Measurements from ENCODE around the gene ACVR1B.

DNA sequence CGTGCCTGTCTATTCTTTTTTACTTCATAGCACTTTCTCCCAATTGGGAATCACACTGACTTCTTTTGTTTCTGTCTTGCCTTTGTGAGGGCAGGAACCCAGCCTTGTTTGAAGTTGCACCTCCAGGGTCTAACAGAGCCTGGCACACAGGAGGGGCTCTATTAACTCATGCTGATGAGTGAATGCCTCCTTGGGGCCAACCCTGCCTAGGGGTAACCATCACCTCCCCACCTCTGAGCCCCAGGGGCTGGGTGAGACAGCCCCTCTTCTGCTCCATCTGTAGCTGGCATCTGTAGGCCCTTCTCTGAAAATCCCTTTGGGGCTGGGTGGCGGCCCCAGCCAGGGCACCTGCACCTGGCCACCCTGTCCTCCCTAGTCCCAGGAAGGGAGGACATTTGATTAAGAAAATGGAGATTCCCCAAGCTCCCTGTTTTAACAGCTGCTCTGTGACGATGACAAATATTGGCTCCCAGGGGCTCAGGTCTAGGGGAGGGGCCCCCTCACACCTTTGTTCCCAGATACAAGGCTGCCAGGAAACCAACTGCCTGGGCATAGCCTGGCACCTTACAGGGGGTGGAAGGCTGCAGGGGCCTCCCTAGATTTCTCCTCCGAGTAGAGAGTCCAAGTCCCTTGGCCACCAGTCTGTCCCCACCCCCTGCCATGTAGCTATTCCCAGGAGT lies 67.1 kb downstream of the ACVR1B start:
- TF ChIP-seq, protein P1, sequence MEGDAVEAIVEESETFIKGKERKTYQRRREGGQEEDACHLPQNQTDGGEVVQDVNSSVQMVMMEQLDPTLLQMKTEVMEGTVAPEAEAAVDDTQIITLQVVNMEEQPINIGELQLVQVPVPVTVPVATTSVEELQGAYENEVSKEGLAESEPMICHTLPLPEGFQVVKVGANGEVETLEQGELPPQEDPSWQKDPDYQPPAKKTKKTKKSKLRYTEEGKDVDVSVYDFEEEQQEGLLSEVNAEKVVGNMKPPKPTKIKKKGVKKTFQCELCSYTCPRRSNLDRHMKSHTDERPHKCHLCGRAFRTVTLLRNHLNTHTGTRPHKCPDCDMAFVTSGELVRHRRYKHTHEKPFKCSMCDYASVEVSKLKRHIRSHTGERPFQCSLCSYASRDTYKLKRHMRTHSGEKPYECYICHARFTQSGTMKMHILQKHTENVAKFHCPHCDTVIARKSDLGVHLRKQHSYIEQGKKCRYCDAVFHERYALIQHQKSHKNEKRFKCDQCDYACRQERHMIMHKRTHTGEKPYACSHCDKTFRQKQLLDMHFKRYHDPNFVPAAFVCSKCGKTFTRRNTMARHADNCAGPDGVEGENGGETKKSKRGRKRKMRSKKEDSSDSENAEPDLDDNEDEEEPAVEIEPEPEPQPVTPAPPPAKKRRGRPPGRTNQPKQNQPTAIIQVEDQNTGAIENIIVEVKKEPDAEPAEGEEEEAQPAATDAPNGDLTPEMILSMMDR (IDR thresholded peaks at IDR 0.05), result no peak
- TF ChIP-seq POLR2A (IDR thresholded peaks at IDR 0.05), result no peak

Data from heart left ventricle (tissue), 13 donors.